GM19467 (cell line): ENCODE results near the gene TRIM64.
"Not testable (repeated sequence)": the region's sequence is repeated elsewhere in the genome, so short reads cannot be mapped to it uniquely, and the experiment has no call there.

Source experiments
- ATAC-seq: cut with Tn5 transposase; IDR thresholded peaks from one replicate; pipeline ENCODE4 v1.9.1; 2021; ENCODE audit warnings: mild to moderate bottlenecking, moderate library complexity; ENCODE audit not compliant: unreplicated experiment

Gene TRIM64

GRCh38 chr11:89965737-89966136, at the start of gene TRIM64:
TSS of gene TRIM64 (plus strand) at chr11:89966037. CDS start at chr11:89968504, 2,467 bp downstream.
- ATAC-seq = not testable (repeated sequence)

GRCh38 chr11:89922195-89922660, 43.6 kb upstream of the TRIM64 start, which contains the start of gene TRIM49D1:
TSS of gene TRIM49D1 (minus strand) at chr11:89922245. CDS start at chr11:89917710, 4,535 bp downstream.
- no peak for ATAC-seq

DNA sequence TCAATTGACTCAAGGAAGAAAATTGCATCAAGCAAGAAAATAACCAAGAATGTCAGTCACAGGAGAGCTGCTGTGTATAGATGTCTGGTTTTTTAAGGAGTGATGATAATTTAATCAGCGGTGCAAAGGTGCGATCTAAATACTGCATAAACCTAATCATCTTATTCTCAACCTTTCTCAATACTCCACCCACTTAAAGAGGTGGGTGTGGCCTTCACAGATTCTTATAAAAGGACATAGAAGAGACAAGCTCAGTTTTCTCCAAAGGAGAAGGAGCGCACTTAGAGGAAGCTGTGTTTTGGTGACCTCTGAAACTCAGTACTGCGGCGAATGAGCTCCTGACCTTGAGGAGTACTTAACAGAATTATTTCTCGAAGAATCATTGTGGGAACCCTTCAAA, 42.1 kb upstream of the TRIM64 start, which contains the start of gene TRIM49D2:
TSS of gene TRIM49D2 (plus strand) at position 301 of the 400 bp plus-strand sequence. CDS start 2,698 bp downstream, outside the sequence.
- ATAC-seq = not testable (repeated sequence)

GRCh38 chr11:89960833-89961232, 5.0 kb upstream of the TRIM64 start:
- not testable (repeated sequence) for ATAC-seq
